HPDE6-E6E7 (cell line): ENCODE data around the gene KRTAP9-1.
"Not testable (repeated sequence)": the region's sequence is repeated elsewhere in the genome, so short reads cannot be mapped to it uniquely, and the experiment has no call there.

Source experiments
- DNase-seq: peaks from one replicate; pipeline ENCODE4 v3.0.0; 2011; ENCODE audit warnings: missing footprints; ENCODE audit errors: extremely low spot score

KRTAP9-1 gene

GRCh38 chr17:41189837-41190318 lies at the start of gene KRTAP9-1:
Gene KRTAP9-1, plus strand, starts transcription at chr17:41189887. Its CDS starts 0 bp downstream, at chr17:41189887.
- not testable (repeated sequence) for DNase-seq

- DNase-seq, result peak; percentile 91
Observed at GRCh38 chr17:41140360-41141131, 49.1 kb upstream of the KRTAP9-1 start, which contains the start of gene KRTAP4-6. Gene KRTAP4-6, minus strand, starts transcription at chr17:41140544. Its CDS starts 57 bp downstream, at chr17:41140487.

GRCh38 chr17:41141361-41141760 lies 48.3 kb upstream of the KRTAP9-1 start:
- no peak for DNase-seq

GRCh38 chr17:41144846-41145245 lies 44.8 kb upstream of the KRTAP9-1 start:
- no peak for DNase-seq

GRCh38 chr17:41145261-41145660 lies 44.4 kb upstream of the KRTAP9-1 start:
- no peak for DNase-seq

GRCh38 chr17:41147531-41148204 lies 42.0 kb upstream of the KRTAP9-1 start:
- no peak for DNase-seq

GRCh38 chr17:41148971-41149651 lies 40.6 kb upstream of the KRTAP9-1 start:
- DNase-seq, result not testable (repeated sequence)

- DNase-seq, result no peak
Observed at GRCh38 chr17:41149652-41149985, 40.1 kb upstream of the KRTAP9-1 start, which contains the start of gene KRTAP4-5. Gene KRTAP4-5, minus strand, starts transcription at chr17:41149825. Its CDS starts 58 bp downstream, at chr17:41149767.

GRCh38 chr17:41150026-41150425 lies 39.7 kb upstream of the KRTAP9-1 start:
- DNase-seq, result no peak

GRCh38 chr17:41151525-41151924 lies 38.2 kb upstream of the KRTAP9-1 start:
- no peak for DNase-seq

- no peak for DNase-seq
Observed at GRCh38 chr17:41153856-41154255, 35.8 kb upstream of the KRTAP9-1 start.

GRCh38 chr17:41160190-41160589 lies 29.5 kb upstream of the KRTAP9-1 start:
- DNase-seq, result not testable (repeated sequence)

- no peak for DNase-seq
Observed at GRCh38 chr17:41160648-41161047, 29.0 kb upstream of the KRTAP9-1 start, which contains the start of gene KRTAP4-4. Gene KRTAP4-4, minus strand, starts transcription at chr17:41160748. Its CDS starts 57 bp downstream, at chr17:41160691.

GRCh38 chr17:41163828-41164227 lies 25.9 kb upstream of the KRTAP9-1 start:
- no peak for DNase-seq

GRCh38 chr17:41167561-41167960 lies 22.1 kb upstream of the KRTAP9-1 start:
- no peak for DNase-seq

GRCh38 chr17:41168121-41168520 lies 21.6 kb upstream of the KRTAP9-1 start, which contains the start of gene KRTAP4-3:
Gene KRTAP4-3, minus strand, starts transcription at chr17:41168221. Its CDS starts 49 bp downstream, at chr17:41168172.
- DNase-seq, result no peak

- no peak for DNase-seq
Observed at GRCh38 chr17:41171886-41172285, 17.8 kb upstream of the KRTAP9-1 start.

- no peak for DNase-seq
Observed at GRCh38 chr17:41176744-41177387, 12.8 kb upstream of the KRTAP9-1 start.

GRCh38 chr17:41177727-41178271 lies 11.9 kb upstream of the KRTAP9-1 start, which contains the start of gene KRTAP4-2:
Gene KRTAP4-2, minus strand, starts transcription at chr17:41178221. Its CDS starts 57 bp downstream, at chr17:41178164.
- DNase-seq, result no peak

- peak; percentile 7 for DNase-seq
Observed at GRCh38 chr17:41178341-41178740, 11.3 kb upstream of the KRTAP9-1 start.
